ENCODE results near the gene UBE3B. TPM values are rescaled to one million over a fixed set of nuclear protein-coding genes. Genes with fewer than 3 reads are reported as not detected.

The UBE3B gene
- total RNA-seq, 1 experiment from 2014 or later, result 3,976 TPM

- Histone ChIP-seq H3K27me3 (replicated peaks) (no peaks in the 10 kb centered on the region), H3K27ac (no peak overlapping the region), H3K4me1 (replicated peaks) (peaks cover 9% of the 10 kb centered on the region), H3K36me3 (peaks cover 18% of the 10 kb centered on the region), H3K9me3 (replicated peaks) (no peaks in the 10 kb centered on the region), H3K4me3 (no peak overlapping the region)
- DNase-seq (ENCODE audit: low read depth in 1 of 2, low spot score in 2 of 2), result no peak
These were observed 36.5 kb upstream of the UBE3B start for GRCh38 chr12:109440851-109441490.

GRCh38 chr12:109443794-109444193, 33.6 kb upstream of the UBE3B start:
- Histone ChIP-seq H3K27ac (no peak overlapping the region), H3K36me3 (peaks cover 46% of the 10 kb centered on the region), H3K4me3 (no peak overlapping the region), H3K27me3 (replicated peaks) (no peaks in the 10 kb centered on the region), H3K4me1 (replicated peaks) (peaks cover 9% of the 10 kb centered on the region), H3K9me3 (replicated peaks) (no peaks in the 10 kb centered on the region)
- DNase-seq (ENCODE audit: low read depth in 1 of 2, low spot score in 2 of 2), result no peak

- H3K36me3 ChIP-seq, result peaks cover 51% of the 10 kb centered on the region
- peaks cover 9% of the 10 kb centered on the region for H3K4me1 ChIP-seq (replicated peaks)
- no peak for DNase-seq (ENCODE audit: low read depth in 1 of 2, low spot score in 2 of 2)
- H3K27ac ChIP-seq, result no peak overlapping the region; the same call in 1 of the 2 replicates
- H3K27me3 ChIP-seq (replicated peaks), result no peaks in the 10 kb centered on the region
- H3K9me3 ChIP-seq (replicated peaks), result no peaks in the 10 kb centered on the region
- no peak overlapping the region for H3K4me3 ChIP-seq
These were observed 33.2 kb upstream of the UBE3B start for GRCh38 chr12:109444259-109444658.

GRCh38 chr12:109445191-109445609, 32.2 kb upstream of the UBE3B start:
- peaks cover 60% of the 10 kb centered on the region for H3K36me3 ChIP-seq
- no peaks in the 10 kb centered on the region for H3K27me3 ChIP-seq (replicated peaks)
- peaks cover 9% of the 10 kb centered on the region for H3K4me1 ChIP-seq (replicated peaks)
- no peaks in the 10 kb centered on the region for H3K9me3 ChIP-seq (replicated peaks)
- H3K27ac ChIP-seq, result peak overlapping the region; percentile 63
- no peak for DNase-seq (ENCODE audit: low read depth in 1 of 2, low spot score in 2 of 2)
- H3K4me3 ChIP-seq, result no peak overlapping the region

GRCh38 chr12:109446869-109447268, 30.6 kb upstream of the UBE3B start:
- no peak overlapping the region for H3K27ac ChIP-seq
- no peak for DNase-seq (ENCODE audit: low read depth in 1 of 2, low spot score in 2 of 2)
- H3K4me3 ChIP-seq, result no peak overlapping the region
- no peaks in the 10 kb centered on the region for H3K9me3 ChIP-seq (replicated peaks)
- peaks cover 77% of the 10 kb centered on the region for H3K36me3 ChIP-seq
- H3K27me3 ChIP-seq (replicated peaks), result no peaks in the 10 kb centered on the region
- peaks cover 9% of the 10 kb centered on the region for H3K4me1 ChIP-seq (replicated peaks)

- H3K9me3 ChIP-seq (replicated peaks), result no peaks in the 10 kb centered on the region
These were observed 30.0 kb upstream of the UBE3B start for GRCh38 chr12:109447482-109447881.

GRCh38 chr12:109448272-109448671, 29.2 kb upstream of the UBE3B start:
- H3K4me3 ChIP-seq, result no peak overlapping the region
- no peak for DNase-seq (ENCODE audit: low read depth in 1 of 2, low spot score in 2 of 2)
- H3K4me1 ChIP-seq (replicated peaks), result peaks cover 9% of the 10 kb centered on the region
- H3K27ac ChIP-seq, result no peak overlapping the region
- H3K9me3 ChIP-seq (replicated peaks), result no peaks in the 10 kb centered on the region
- H3K27me3 ChIP-seq (replicated peaks), result no peaks in the 10 kb centered on the region
- H3K36me3 ChIP-seq, result peaks cover 90% of the 10 kb centered on the region

More at GRCh38 chr12:109447482-109447881, 30.0 kb upstream of the UBE3B start:
- Histone ChIP-seq H3K4me3 (no peak overlapping the region), H3K27ac (no peak overlapping the region), H3K4me1 (replicated peaks) (peaks cover 9% of the 10 kb centered on the region), H3K36me3 (peaks cover 83% of the 10 kb centered on the region), H3K27me3 (replicated peaks) (no peaks in the 10 kb centered on the region)
- no peak for DNase-seq (ENCODE audit: low read depth in 1 of 2, low spot score in 2 of 2)

GRCh38 chr12:109448707-109449390, 28.6 kb upstream of the UBE3B start:
- no peak for DNase-seq (ENCODE audit: low read depth in 1 of 2, low spot score in 2 of 2)
- no peaks in the 10 kb centered on the region for H3K9me3 ChIP-seq (replicated peaks)
- H3K4me3 ChIP-seq, result no peak overlapping the region
- peaks cover 93% of the 10 kb centered on the region for H3K36me3 ChIP-seq
- H3K27ac ChIP-seq, result no peak overlapping the region
- peaks cover 9% of the 10 kb centered on the region for H3K4me1 ChIP-seq (replicated peaks)
- H3K27me3 ChIP-seq (replicated peaks), result no peaks in the 10 kb centered on the region

- H3K36me3 ChIP-seq, result peaks cover 94% of the 10 kb centered on the region
- H3K4me1 ChIP-seq (replicated peaks), result peaks cover 7% of the 10 kb centered on the region
- no peaks in the 10 kb centered on the region for H3K27me3 ChIP-seq (replicated peaks)
- H3K4me3 ChIP-seq, result no peak overlapping the region
- DNase-seq (ENCODE audit: low read depth in 1 of 2, low spot score in 2 of 2), result no peak
- no peaks in the 10 kb centered on the region for H3K9me3 ChIP-seq (replicated peaks)
- no peak overlapping the region for H3K27ac ChIP-seq
These were observed 27.4 kb upstream of the UBE3B start for GRCh38 chr12:109449845-109450532.

- DNase-seq (ENCODE audit: low read depth in 1 of 2, low spot score in 2 of 2), result no peak
- H3K9me3 ChIP-seq (replicated peaks), result no peaks in the 10 kb centered on the region
- no peak overlapping the region for H3K27ac ChIP-seq
- no peak overlapping the region for H3K4me3 ChIP-seq
- no peaks in the 10 kb centered on the region for H3K4me1 ChIP-seq (replicated peaks)
- H3K36me3 ChIP-seq, result peaks cover 98% of the 10 kb centered on the region
- H3K27me3 ChIP-seq (replicated peaks), result no peaks in the 10 kb centered on the region
These were observed 26.5 kb upstream of the UBE3B start for GRCh38 chr12:109450980-109451379.

- DNase-seq (ENCODE audit: low read depth in 1 of 2, low spot score in 2 of 2), result no peak
- no peak overlapping the region for H3K27ac ChIP-seq
- no peaks in the 10 kb centered on the region for H3K9me3 ChIP-seq (replicated peaks)
- H3K4me3 ChIP-seq, result no peak overlapping the region
- H3K36me3 ChIP-seq, result peaks cover 98% of the 10 kb centered on the region
- H3K4me1 ChIP-seq (replicated peaks), result no peaks in the 10 kb centered on the region
- no peaks in the 10 kb centered on the region for H3K27me3 ChIP-seq (replicated peaks)
These were observed 26.0 kb upstream of the UBE3B start for GRCh38 chr12:109451400-109451799.

- Histone ChIP-seq H3K4me1 (replicated peaks) (no peaks in the 10 kb centered on the region), H3K36me3 (peaks cover 98% of the 10 kb centered on the region), H3K4me3 (no peak overlapping the region), H3K27ac (no peak overlapping the region), H3K9me3 (replicated peaks) (no peaks in the 10 kb centered on the region), H3K27me3 (replicated peaks) (no peaks in the 10 kb centered on the region)
- DNase-seq (ENCODE audit: low read depth in 1 of 2, low spot score in 2 of 2), result no peak
These were observed 24.9 kb upstream of the UBE3B start for GRCh38 chr12:109452489-109452888.

GRCh38 chr12:109455706-109456105, 21.7 kb upstream of the UBE3B start:
- H3K27me3 ChIP-seq (replicated peaks), result no peaks in the 10 kb centered on the region
- peaks cover 91% of the 10 kb centered on the region for H3K36me3 ChIP-seq
- no peak overlapping the region for H3K27ac ChIP-seq
- DNase-seq (ENCODE audit: low read depth in 1 of 2, low spot score in 2 of 2), result no peak
- H3K4me1 ChIP-seq (replicated peaks), result peaks cover 31% of the 10 kb centered on the region
- no peak overlapping the region for H3K4me3 ChIP-seq
- H3K9me3 ChIP-seq (replicated peaks), result no peaks in the 10 kb centered on the region

- H3K9me3 ChIP-seq (replicated peaks), result no peaks in the 10 kb centered on the region
- H3K36me3 ChIP-seq, result peaks cover 72% of the 10 kb centered on the region
- no peak for DNase-seq (ENCODE audit: low read depth in 1 of 2, low spot score in 2 of 2)
- no peaks in the 10 kb centered on the region for H3K27me3 ChIP-seq (replicated peaks)
- H3K4me1 ChIP-seq (replicated peaks), result peaks cover 55% of the 10 kb centered on the region
- peak overlapping the region; percentile 83 for H3K27ac ChIP-seq
- no peak overlapping the region for H3K4me3 ChIP-seq
These were observed 19.3 kb upstream of the UBE3B start for GRCh38 chr12:109458086-109458485.
